Right lobe of liver (tissue), 6 donors: Measurements from ENCODE around the gene NT5E. TPM values are rescaled to one million over a fixed set of nuclear protein-coding genes. Genes with fewer than 3 reads are reported as not detected.
A peak's percentile ranks its signal among the peaks of the same experiment; 100 is the strongest.

Experiments used
- ATAC-seq, 4 donors: fragments of 200-7000 bp; cut with Tn5 transposase; one replicate each; pipeline ENCODE4 v1.9.1; 2020; ENCODE audit warnings: mild to moderate bottlenecking in 4 of 4, moderate library complexity in 4 of 4
- DNase-seq, 3 donors: peaks; one replicate each; pipeline ENCODE4 v3.0.0-alpha.2; 2020
- H3K27ac ChIP-seq, 3 donors: fragments of 200-600 bp; one replicate each; pipeline ENCODE4 v1.8.0; 2022
- H3K27me3 ChIP-seq, 2 donors: fragments of 200-600 bp; one replicate each; pipeline ENCODE4 v1.8.0; 2022
- H3K36me3 ChIP-seq, 4 donors: fragments of 200-600 bp; sonication (generic) in 1 of 4; one replicate each; pipeline versions ENCODE4 v1.5.1 to v1.8.0; 2017 to 2022; ENCODE audit warnings: control low read depth in 1 of 4
- H3K4me1 ChIP-seq, 4 donors: fragments of 200-600 bp; sonication (generic) in 1 of 4; one replicate each; pipeline versions ENCODE4 v1.5.1 to v1.8.0; 2017 to 2022; ENCODE audit warnings: control low read depth in 1 of 4
- H3K4me3 ChIP-seq, 3 donors: fragments of 200-600 bp; one replicate each; pipeline ENCODE4 v1.8.0; 2022
- H3K9me3 ChIP-seq, 4 donors: fragments of 200-600 bp; sonication (generic) in 1 of 4; one replicate each; pipeline versions ENCODE4 v1.5.1 to v1.8.0; 2017 to 2022; ENCODE audit warnings: control low read depth in 1 of 4
- POLR2A ChIP-seq: fragments of 450-650 bp; IDR thresholded peaks from one replicate; pipeline ENCODE4 v1.6.1; 2017; ENCODE audit warnings: antibody characterized with exemption, mild to moderate bottlenecking
- WGBS: methylation state at CpG from one replicate; pipeline ENCODE4 v1.1.6; 2018; ENCODE audit warnings: low coverage, low lambda C conversion rate; ENCODE audit not compliant: insufficient coverage; ENCODE audit errors: missing lambda C conversion rate; 5-methylcytosine and 5-hydroxymethylcytosine counted together
- intact Hi-C, 2 donors: fragments of 100-400 bp; cut with DNase I; formaldehyde crosslinking; loops; one replicate each; pipeline versions ENCODE4 v1.11.2 to v1.14.1; 2022
- total RNA-seq, 6 experiments: library from RNA; depleted of rRNA in 2 of 6; stranded (reverse); fragments of >200 nt in 2 of 6; fragmentation: NEBNext Ultra II Directional in 3 of 6; extraction: Animal tissue kit (Norgen Biotek cat#: 25700) in 3 of 6; gene quantifications; one replicate each; pipeline versions ENCODE4 v1.1.0 to v1.2.4, GENCODE V29; 2016 to 2023
- TF ChIP-seq, protein P1 (sequence below), 4 donors: fragments of 200-600 bp in 3 of 4; fragments of 450-650 bp in 1 of 4; IDR thresholded peaks; one replicate each; pipeline versions ENCODE4 v1.5.1 to v1.8.0; 2016 to 2022; ENCODE audit warnings: antibody characterized with exemption in 4 of 4, mild to moderate bottlenecking in 2 of 4
- donor health status: DM: no; HTN: yes; CAD: no.
- donor health status: DM: no; HTN: no; CAD: no.
- donor health status: DM: no; HTN: no; CAD: no.
- donor health status: DM: no; HTN: yes; CAD: no.
- donor health status: DM: no; HTN: yes; CAD: no.

The NT5E gene
- total RNA-seq, 6 experiments from 2014 or later: 19.3 to 31.8 (median 25.8) TPM

GRCh38 chr6:85405175-85405852, 44.6 kb upstream of the NT5E start:
- intact Hi-C loops: loop anchor here in 1 of 2 donors (10.0 kb wide), 1 partner anchor 59 kb away; no protein-coding TSS in a partner anchor
- Histone ChIP-seq H3K4me1 (peaks cover 0 to 23% (median 5%) of the 10 kb centered on the region in 4 donors), H3K27me3 (no peaks in the 10 kb centered on the region), H3K9me3 (no peaks in the 10 kb centered on the region), H3K4me3 (no peak overlapping the region), H3K36me3 (no peaks in the 10 kb centered on the region), H3K27ac (peak overlapping the region; percentile 45 to 80 (median 73))
- DNase-seq (peak; percentile 42 to 74 (median 57)), ATAC-seq (peak; percentile 92 to 95 (median 92))
- WGBS: 21% methylated on average over 2 of the region's 3 CpGs
- TF ChIP-seq, protein P1, sequence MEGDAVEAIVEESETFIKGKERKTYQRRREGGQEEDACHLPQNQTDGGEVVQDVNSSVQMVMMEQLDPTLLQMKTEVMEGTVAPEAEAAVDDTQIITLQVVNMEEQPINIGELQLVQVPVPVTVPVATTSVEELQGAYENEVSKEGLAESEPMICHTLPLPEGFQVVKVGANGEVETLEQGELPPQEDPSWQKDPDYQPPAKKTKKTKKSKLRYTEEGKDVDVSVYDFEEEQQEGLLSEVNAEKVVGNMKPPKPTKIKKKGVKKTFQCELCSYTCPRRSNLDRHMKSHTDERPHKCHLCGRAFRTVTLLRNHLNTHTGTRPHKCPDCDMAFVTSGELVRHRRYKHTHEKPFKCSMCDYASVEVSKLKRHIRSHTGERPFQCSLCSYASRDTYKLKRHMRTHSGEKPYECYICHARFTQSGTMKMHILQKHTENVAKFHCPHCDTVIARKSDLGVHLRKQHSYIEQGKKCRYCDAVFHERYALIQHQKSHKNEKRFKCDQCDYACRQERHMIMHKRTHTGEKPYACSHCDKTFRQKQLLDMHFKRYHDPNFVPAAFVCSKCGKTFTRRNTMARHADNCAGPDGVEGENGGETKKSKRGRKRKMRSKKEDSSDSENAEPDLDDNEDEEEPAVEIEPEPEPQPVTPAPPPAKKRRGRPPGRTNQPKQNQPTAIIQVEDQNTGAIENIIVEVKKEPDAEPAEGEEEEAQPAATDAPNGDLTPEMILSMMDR (IDR thresholded peaks at IDR 0.05): no peak
- TF ChIP-seq POLR2A: no peak

DNA sequence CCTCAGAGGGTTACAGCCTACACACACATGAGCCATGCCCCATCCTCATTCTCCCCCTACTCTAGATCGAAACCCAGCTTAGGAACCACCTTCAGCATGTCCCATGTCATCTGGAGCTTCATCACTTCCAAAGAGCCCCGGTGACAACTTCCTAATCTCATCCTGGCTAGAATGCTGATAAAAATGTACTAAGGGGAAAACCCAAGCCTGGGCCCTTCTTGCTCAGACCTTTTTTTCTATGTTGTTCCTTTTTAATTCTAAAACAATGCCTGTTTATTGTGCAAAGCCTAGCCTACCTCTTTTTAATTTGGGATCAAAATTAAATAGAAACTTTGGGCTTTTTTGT, 44.1 kb upstream of the NT5E start:
- WGBS: 0% methylated on average over 1 of the region's 2 CpGs
- ATAC-seq (peak; percentile 32 to 61 (median 47)), DNase-seq (no peak)
- intact Hi-C loops: loop anchor here in 1 of 2 donors (10.0 kb wide), 1 partner anchor 59 kb away; no protein-coding TSS in a partner anchor
- H3K4me1 ChIP-seq: peaks cover 0 to 23% (median 5%) of the 10 kb centered on the region in 4 donors
- peak overlapping the region; percentile 45 to 80 (median 73) for H3K27ac ChIP-seq
- no peaks in the 10 kb centered on the region for H3K27me3 ChIP-seq
- TF ChIP-seq POLR2A: no peak
- TF ChIP-seq, protein P1 (IDR thresholded peaks at IDR 0.05): no peak
- no peaks in the 10 kb centered on the region for H3K36me3 ChIP-seq
- no peaks in the 10 kb centered on the region for H3K9me3 ChIP-seq
- H3K4me3 ChIP-seq: no peak overlapping the region

DNA sequence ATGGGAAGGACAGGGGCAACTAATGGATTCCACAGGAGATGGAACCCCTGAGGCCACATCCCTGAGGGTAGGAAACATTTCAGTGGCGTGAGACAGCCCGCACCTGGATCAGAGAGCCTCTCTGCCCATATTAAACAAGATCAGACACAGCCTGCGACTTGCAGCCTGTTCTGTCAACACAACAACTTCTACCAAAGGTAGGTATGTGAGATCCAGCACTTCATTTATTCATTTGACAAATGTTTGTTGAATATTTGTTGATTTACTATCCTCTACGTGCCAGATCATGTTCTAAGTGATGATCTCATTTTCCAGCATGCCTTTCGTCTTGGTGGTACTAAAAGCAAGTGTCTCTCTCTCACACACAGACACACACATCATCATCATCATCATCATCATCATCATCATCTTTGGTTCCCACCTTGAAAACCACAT, 43.2 kb upstream of the NT5E start:
- ATAC-seq (no peak), DNase-seq (no peak)
- Histone ChIP-seq H3K36me3 (no peaks in the 10 kb centered on the region), H3K4me1 (peaks cover 0 to 23% (median 5%) of the 10 kb centered on the region in 4 donors), H3K9me3 (no peaks in the 10 kb centered on the region), H3K27me3 (no peaks in the 10 kb centered on the region), H3K4me3 (no peak overlapping the region), H3K27ac (no peak overlapping the region)
- TF ChIP-seq, protein P1 (IDR thresholded peaks at IDR 0.05): no peak
- TF ChIP-seq POLR2A: no peak
- intact Hi-C loops: loop anchor here in 1 of 2 donors (10.0 kb wide), 1 partner anchor 58 kb away; no protein-coding TSS in a partner anchor
- 59% methylated on average over 3 of the region's 5 CpGs for WGBS

DNA sequence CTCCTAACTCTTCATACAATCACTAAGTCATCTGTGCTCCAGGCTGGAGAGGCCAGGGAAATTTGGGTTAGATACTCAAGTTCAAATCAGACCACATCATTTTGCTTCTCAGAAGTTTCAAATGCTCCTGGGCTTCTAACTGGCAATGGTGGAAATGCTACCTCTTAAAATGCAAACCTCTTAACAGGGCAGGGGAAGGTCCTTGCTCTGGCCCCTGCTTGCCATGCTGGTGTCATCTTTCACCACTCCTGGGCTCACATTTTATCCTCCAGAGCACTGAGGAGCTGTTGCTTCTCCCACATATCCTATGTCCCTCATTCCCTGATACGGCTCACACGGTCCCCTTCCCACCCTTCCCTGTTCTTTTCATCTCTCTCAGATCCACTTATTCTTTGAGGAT, 41.8 kb upstream of the NT5E start:
- no peak overlapping the region for H3K27ac ChIP-seq
- ATAC-seq (no peak), DNase-seq (no peak)
- no peaks in the 10 kb centered on the region for H3K9me3 ChIP-seq
- no peaks in the 10 kb centered on the region for H3K27me3 ChIP-seq
- no peak overlapping the region for H3K4me3 ChIP-seq
- 80% methylated on average over 1 of the region's 2 CpGs for WGBS
- intact Hi-C loops: loop anchor here in 1 of 2 donors (10.0 kb wide), 1 partner anchor 57 kb away; no protein-coding TSS in a partner anchor
- TF ChIP-seq, protein P1 (IDR thresholded peaks at IDR 0.05): no peak
- no peak for TF ChIP-seq POLR2A
- no peaks in the 10 kb centered on the region for H3K36me3 ChIP-seq
- peaks cover 0 to 23% (median 5%) of the 10 kb centered on the region in 4 donors for H3K4me1 ChIP-seq
